Panc1 (cell line): Measurements from ENCODE around the gene C22orf42.
"Not testable (repeated sequence)": the region's sequence is repeated elsewhere in the genome, so short reads cannot be mapped to it uniquely, and the experiment has no call there.

Experiments
- POLR2AphosphoS5 ChIP-seq: IDR thresholded peaks from 2 replicates; pipeline ENCODE4 v1.6.1; 2012; ENCODE audit warnings: mild to moderate bottlenecking, low read depth, low read length, moderate library complexity
- TF ChIP-seq, protein P1 (sequence below): fragments of 450-650 bp; IDR thresholded peaks from 2 replicates; pipeline ENCODE4 v1.5.1; 2017; ENCODE audit warnings: mild to moderate bottlenecking

DNA sequence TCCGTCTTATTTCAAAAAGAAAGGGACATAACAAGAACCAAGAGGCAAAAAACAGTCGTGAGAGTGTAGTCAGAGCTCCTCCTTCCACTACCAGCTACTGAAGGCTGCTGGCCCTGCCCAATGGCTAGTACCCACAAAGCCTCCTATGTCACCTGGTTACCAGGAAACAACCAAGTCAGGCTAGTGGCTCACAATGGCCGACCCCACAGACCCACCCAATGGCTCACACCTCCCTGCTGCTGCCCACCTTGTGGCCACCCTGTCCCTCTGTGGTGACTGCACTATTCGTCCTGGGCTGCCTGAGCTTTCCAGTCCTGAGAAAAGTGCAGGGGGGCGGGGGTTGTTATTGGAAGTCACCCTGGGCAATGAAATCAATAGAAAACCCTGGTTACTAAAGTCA, 1.5 kb downstream of the C22orf42 start:
- TF ChIP-seq, protein P1, sequence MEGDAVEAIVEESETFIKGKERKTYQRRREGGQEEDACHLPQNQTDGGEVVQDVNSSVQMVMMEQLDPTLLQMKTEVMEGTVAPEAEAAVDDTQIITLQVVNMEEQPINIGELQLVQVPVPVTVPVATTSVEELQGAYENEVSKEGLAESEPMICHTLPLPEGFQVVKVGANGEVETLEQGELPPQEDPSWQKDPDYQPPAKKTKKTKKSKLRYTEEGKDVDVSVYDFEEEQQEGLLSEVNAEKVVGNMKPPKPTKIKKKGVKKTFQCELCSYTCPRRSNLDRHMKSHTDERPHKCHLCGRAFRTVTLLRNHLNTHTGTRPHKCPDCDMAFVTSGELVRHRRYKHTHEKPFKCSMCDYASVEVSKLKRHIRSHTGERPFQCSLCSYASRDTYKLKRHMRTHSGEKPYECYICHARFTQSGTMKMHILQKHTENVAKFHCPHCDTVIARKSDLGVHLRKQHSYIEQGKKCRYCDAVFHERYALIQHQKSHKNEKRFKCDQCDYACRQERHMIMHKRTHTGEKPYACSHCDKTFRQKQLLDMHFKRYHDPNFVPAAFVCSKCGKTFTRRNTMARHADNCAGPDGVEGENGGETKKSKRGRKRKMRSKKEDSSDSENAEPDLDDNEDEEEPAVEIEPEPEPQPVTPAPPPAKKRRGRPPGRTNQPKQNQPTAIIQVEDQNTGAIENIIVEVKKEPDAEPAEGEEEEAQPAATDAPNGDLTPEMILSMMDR: not testable (repeated sequence)
- TF ChIP-seq POLR2AphosphoS5: not testable (repeated sequence)
